GM23248 (cell line): ENCODE data around the gene LRP5. TPM values are rescaled to one million over a fixed set of nuclear protein-coding genes. Genes with fewer than 3 reads are reported as not detected.
"Not testable (repeated sequence)": the region's sequence is repeated elsewhere in the genome, so short reads cannot be mapped to it uniquely, and the experiment has no call there.

Source experiments
- DNase-seq: peaks from one replicate; pipeline ENCODE4 v3.0.0-alpha.2; 2015
- H2AFZ ChIP-seq: fragments of 200-600 bp; sonication (generic); 2 replicates; pipeline ENCODE4 v1.6.1; 2016; ENCODE audit warnings: antibody characterized with exemption
- H3F3A ChIP-seq: fragments of 200-600 bp; sonication (generic); 2 replicates; pipeline ENCODE4 v1.6.1; 2016; ENCODE audit warnings: mild to moderate bottlenecking, antibody characterized with exemption, mixed run types; ENCODE audit not compliant: insufficient read depth
- H3K27ac ChIP-seq: fragments of 200-600 bp; sonication (generic); 2 replicates; pipeline ENCODE4 v1.5.1; 2016; ENCODE audit warnings: mild to moderate bottlenecking
- H3K27me3 ChIP-seq: fragments of 200-600 bp; sonication (generic); replicated peaks from 2 replicates; pipeline ENCODE4 v1.6.1; 2016; ENCODE audit warnings: mild to moderate bottlenecking; ENCODE audit not compliant: insufficient read depth
- H3K36me3 ChIP-seq: fragments of 200-600 bp; sonication (generic); 2 replicates; pipeline ENCODE4 v1.6.1; 2016; ENCODE audit warnings: low read depth, mild to moderate bottlenecking
- H3K4me1 ChIP-seq: fragments of 200-600 bp; sonication (generic); 2 replicates; pipeline ENCODE4 v1.6.1; 2016; ENCODE audit warnings: mild to moderate bottlenecking; ENCODE audit not compliant: insufficient read depth
- H3K4me2 ChIP-seq: fragments of 200-600 bp; sonication (generic); one replicate; pipeline ENCODE4 v1.6.1; 2016; ENCODE audit warnings: mild to moderate bottlenecking; ENCODE audit not compliant: unreplicated experiment
- H3K4me3 ChIP-seq: fragments of 200-600 bp; sonication (generic); 2 replicates; pipeline ENCODE4 v1.5.1; 2016; ENCODE audit warnings: mild to moderate bottlenecking
- H3K79me2 ChIP-seq: fragments of 200-600 bp; sonication (generic); 2 replicates; pipeline ENCODE4 v1.6.1; 2016; ENCODE audit warnings: mild to moderate bottlenecking; ENCODE audit not compliant: insufficient read depth
- H3K9ac ChIP-seq: fragments of 200-600 bp; sonication (generic); 2 replicates; pipeline ENCODE4 v1.6.1; 2016; ENCODE audit warnings: mild to moderate bottlenecking
- H3K9me2 ChIP-seq: fragments of 200-600 bp; sonication (generic); 2 replicates; pipeline ENCODE4 v1.6.1; 2016; ENCODE audit warnings: mixed run types, mild to moderate bottlenecking, moderate library complexity; ENCODE audit not compliant: insufficient read depth
- H3K9me3 ChIP-seq: fragments of 200-600 bp; sonication (generic); one replicate; pipeline ENCODE4 v1.6.1; 2017; ENCODE audit warnings: low read depth
- H4K20me1 ChIP-seq: fragments of 200-600 bp; sonication (generic); 2 replicates; pipeline ENCODE4 v1.6.0; 2016; ENCODE audit not compliant: insufficient read depth
- EZH2 ChIP-seq: fragments of 200-600 bp; sonication (generic); IDR thresholded peaks from 2 replicates; pipeline ENCODE4 v1.6.1; 2018; ENCODE audit warnings: antibody characterized with exemption, mild to moderate bottlenecking; ENCODE audit not compliant: insufficient read depth, poor library complexity, severe bottlenecking
- EZH2phosphoT487 ChIP-seq: fragments of 200-600 bp; sonication (generic); IDR thresholded peaks from 2 replicates; pipeline ENCODE4 v1.6.1; 2018; ENCODE audit warnings: antibody characterized with exemption, moderate library complexity, mild to moderate bottlenecking, low read depth; ENCODE audit not compliant: insufficient read depth
- WGBS, 2 experiments: methylation state at CpG; one replicate each; pipeline ENCODE4 v1.1.6; 2015 to 2017; ENCODE audit warnings: low lambda C conversion rate in 2 of 2, low coverage in 1 of 2; ENCODE audit errors: missing lambda C conversion rate in 2 of 2; 5-methylcytosine and 5-hydroxymethylcytosine counted together
- in situ Hi-C: fragments of 300-500 bp; cut with MboI; formaldehyde crosslinking; loops from 2 replicates; pipeline ENCODE4 v1.15.0; 2020
- polyA plus RNA-seq: library from polyadenylated mRNA; unstranded; fragments of >200 nt; fragmentation: Nextera tagmentation; extraction: Ambion mirVana; gene quantifications from 2 replicates; pipeline ENCODE4 v1.2.1, GENCODE V29; 2016
- total RNA-seq: library from RNA; depleted of rRNA; stranded (reverse); fragments of >200 nt; shearing (Covaris generic); gene quantifications from 2 replicates; pipeline ENCODE4 v1.2.3, GENCODE V29; 2014

LRP5 gene
- total and polyA plus RNA-seq, 2 experiments from 2014 or later, result 3.0 TPM

DNA sequence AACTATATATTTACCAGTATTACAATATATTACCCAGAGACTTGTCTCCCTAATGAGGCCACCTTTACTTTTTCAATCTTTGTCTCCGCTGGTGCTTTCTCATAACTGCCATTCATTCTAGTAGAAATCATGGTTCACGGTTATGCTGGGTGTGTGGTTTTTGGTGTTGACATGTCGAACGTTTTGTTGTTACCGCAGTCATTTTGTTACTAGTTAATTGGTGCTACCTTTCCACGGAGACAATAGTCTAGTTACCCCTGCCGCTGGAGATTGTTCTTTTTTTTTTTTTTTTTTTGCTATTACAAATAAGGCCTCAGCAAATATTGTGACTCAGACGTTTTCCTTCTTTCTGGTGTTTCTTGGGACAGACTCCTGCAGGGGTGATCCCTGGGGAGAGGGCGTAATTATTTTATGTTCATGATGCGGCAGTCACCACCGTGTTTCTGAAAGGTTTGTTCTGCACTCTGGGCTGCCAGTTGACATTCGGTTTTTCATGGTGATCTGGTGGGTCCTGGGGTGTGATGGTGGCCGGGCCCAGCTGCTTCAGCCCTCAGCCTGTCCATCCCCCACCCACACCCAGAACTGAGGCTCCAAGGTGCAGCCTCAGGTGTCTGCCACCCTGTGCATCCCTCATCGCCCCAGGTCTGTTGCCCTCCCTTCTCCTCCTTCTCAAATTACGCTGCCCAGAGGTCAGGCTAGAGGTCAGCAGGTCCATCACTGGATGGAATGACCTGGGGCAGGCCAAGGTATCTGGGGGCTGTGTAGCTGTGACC lies 28.6 kb downstream of the LRP5 start:
- 80 to 87% methylated on average over 15 of the region's 15 CpGs for WGBS, 2 experiments
- no peaks in the 10 kb centered on the region for H3K36me3 ChIP-seq
- H3K9me2 ChIP-seq, result no peaks in the 10 kb centered on the region
- H3K27me3 ChIP-seq, result no peaks in the 10 kb centered on the region
- in situ Hi-C loops, result no loop called here
- H3K79me2 ChIP-seq, result no peaks in the 10 kb centered on the region
- DNase-seq, result no peak
- peaks cover 25% of the 10 kb centered on the region for H3F3A ChIP-seq
- TF ChIP-seq EZH2phosphoT487 (no peak), EZH2 (no peak)
- H3K4me2 ChIP-seq, result no peak overlapping the region
- H3K9me3 ChIP-seq, result no peaks in the 10 kb centered on the region
- H3K4me1 ChIP-seq, result peaks cover 17% of the 10 kb centered on the region
- no peak overlapping the region for H3K27ac ChIP-seq
- H4K20me1 ChIP-seq, result no peaks in the 10 kb centered on the region
- H2AFZ ChIP-seq, result no peak overlapping the region
- no peak overlapping the region for H3K4me3 ChIP-seq
- H3K9ac ChIP-seq, result no peak overlapping the region

DNA sequence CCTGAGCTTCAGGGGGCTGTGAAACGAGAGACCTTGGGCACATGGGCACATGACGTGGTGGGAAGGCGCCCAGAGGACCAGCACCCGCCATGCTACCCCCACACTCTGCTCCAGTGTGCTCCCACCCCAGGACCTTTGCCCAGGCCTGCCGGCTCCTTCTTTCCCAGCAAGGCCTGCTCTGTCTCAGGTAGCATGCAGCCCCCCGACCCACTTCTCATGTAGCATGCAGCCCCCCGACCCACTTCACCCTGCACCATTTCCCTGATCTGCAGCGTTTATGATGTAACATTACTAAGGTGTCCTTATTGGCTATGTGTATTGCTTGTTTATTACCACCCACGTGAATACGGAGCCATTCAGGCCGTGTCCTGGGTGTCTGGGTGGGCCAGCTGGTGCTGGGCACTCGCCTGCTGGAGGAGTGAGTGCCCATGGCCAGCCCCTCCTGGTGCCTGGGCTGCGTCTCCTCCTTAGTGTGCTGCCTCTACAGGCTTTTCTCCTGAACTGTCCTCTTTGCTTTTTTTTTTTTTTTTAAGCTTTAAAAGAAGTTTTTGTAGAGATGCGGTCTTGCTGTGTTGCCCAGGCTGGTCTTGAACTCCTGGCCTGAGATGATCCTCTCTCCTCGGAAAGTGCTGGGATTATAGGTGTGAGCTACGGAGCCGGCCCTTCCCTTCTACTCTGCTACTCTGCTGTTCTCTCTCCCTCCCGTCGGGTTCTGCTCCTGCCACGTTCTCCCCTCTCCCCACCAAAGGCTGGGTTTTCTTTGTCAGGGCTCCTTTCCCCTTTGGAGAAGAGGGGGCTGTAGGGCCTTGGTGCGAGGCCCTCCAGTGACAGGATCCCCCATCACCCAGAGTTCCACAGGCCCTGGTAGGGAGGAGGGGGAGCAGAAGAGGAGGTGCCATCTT lies 29.4 kb downstream of the LRP5 start:
- Histone ChIP-seq H3K27me3 (no peaks in the 10 kb centered on the region), H3K4me1 (peaks cover 17% of the 10 kb centered on the region), H3K9me3 (no peaks in the 10 kb centered on the region), H3K36me3 (no peaks in the 10 kb centered on the region), H3K4me3 (no peak overlapping the region), H3K9ac (no peak overlapping the region), H4K20me1 (no peaks in the 10 kb centered on the region), H3K79me2 (no peaks in the 10 kb centered on the region), H3K4me2 (no peak overlapping the region), H3K27ac (no peak overlapping the region), H3F3A (peaks cover 25% of the 10 kb centered on the region), H3K9me2 (no peaks in the 10 kb centered on the region), H2AFZ (no peak overlapping the region)
- TF ChIP-seq EZH2 (no peak), EZH2phosphoT487 (no peak)
- WGBS, 2 experiments, result 62% methylated on average over 17 to 21 of the region's 21 CpGs
- no peak for DNase-seq
- in situ Hi-C loops, result no loop called here

- Histone ChIP-seq H3K9me2 (no peaks in the 10 kb centered on the region), H3K4me2 (no peak overlapping the region), H3K36me3 (no peaks in the 10 kb centered on the region), H3K79me2 (no peaks in the 10 kb centered on the region), H3K27ac (no peak overlapping the region), H3K27me3 (no peaks in the 10 kb centered on the region), H3K4me3 (no peak overlapping the region), H2AFZ (no peak overlapping the region), H3K4me1 (peaks cover 16% of the 10 kb centered on the region), H4K20me1 (no peaks in the 10 kb centered on the region), H3F3A (peaks cover 24% of the 10 kb centered on the region), H3K9me3 (no peaks in the 10 kb centered on the region), H3K9ac (no peak overlapping the region)
- TF ChIP-seq EZH2phosphoT487 (no peak), EZH2 (no peak)
- in situ Hi-C loops, result no loop called here
- DNase-seq, result no peak
- 75 to 76% methylated on average over 13 of the region's 13 CpGs for WGBS, 2 experiments
These were observed 30.2 kb downstream of the LRP5 start for GRCh38 chr11:68342459-68343158.

DNA sequence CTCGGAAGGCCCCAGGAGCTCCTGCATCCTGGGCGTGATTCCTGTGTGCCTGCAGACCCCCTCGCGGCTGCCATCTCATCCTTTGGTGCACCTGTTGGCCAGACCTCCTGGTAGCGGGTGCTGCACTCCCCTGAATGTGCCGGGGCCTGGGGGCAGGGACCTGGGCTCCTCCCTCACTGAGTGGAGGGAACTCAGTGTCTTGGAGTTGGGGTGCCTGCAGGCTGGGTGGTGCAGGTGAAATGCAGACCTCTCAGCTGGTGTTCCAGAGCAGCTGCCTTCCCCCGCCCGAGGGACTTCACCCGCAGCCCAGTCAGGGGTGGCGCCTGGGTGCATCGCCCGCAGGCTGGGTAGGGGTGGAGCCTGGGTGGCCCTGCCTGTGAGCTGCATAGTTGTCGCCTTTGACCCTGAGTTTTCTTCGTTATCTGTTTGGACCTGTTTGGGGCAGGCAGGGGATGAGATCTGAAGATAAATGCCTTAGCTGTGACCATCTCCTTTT lies 31.4 kb downstream of the LRP5 start:
- Histone ChIP-seq H3K4me3 (no peak overlapping the region), H3K27me3 (no peaks in the 10 kb centered on the region), H3F3A (peaks cover 12% of the 10 kb centered on the region), H4K20me1 (no peaks in the 10 kb centered on the region), H2AFZ (no peak overlapping the region), H3K9ac (no peak overlapping the region), H3K27ac (no peak overlapping the region), H3K36me3 (no peaks in the 10 kb centered on the region), H3K9me2 (no peaks in the 10 kb centered on the region), H3K4me2 (no peak overlapping the region), H3K9me3 (no peaks in the 10 kb centered on the region), H3K79me2 (no peaks in the 10 kb centered on the region), H3K4me1 (0 out of 2 replicates have a peak, but pooled peaks cover 4% of the 10 kb centered on the region)
- TF ChIP-seq EZH2phosphoT487 (no peak), EZH2 (no peak)
- no peak for DNase-seq
- 85 to 86% methylated on average over 14 of the region's 14 CpGs for WGBS, 2 experiments
- in situ Hi-C loops, result no loop called here

DNA sequence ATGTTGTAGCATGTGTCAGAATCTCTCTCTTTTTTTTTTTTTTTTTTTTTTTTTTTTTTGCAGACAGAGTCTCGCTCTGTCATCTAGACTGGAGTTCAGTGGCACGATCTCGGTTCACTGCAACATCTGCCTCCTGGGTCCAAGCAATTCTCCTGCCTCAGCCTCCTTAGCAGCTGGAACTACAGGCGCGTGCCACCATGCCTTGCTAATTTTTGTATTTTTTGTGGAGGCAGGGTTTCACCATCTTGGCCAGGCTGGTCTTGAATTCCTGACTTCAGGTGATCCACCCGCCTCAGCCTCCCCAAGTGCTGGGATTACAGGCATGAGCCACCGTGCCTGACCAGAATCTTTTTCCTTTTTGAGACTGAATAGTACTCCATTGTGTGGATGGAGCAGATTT lies 32.4 kb downstream of the LRP5 start:
- H3K36me3 ChIP-seq, DNase-seq, H3K4me3 ChIP-seq, H3K9me3 ChIP-seq, H2AFZ ChIP-seq, H3K9me2 ChIP-seq, H3K4me1 ChIP-seq, H3K4me2 ChIP-seq, H3K79me2 ChIP-seq, H3K27me3 ChIP-seq, H4K20me1 ChIP-seq, in situ Hi-C loops, H3K9ac ChIP-seq, H3F3A ChIP-seq, H3K27ac ChIP-seq: not testable (repeated sequence)
- WGBS, 2 experiments, result 88 to 90% methylated on average over 7 of the region's 7 CpGs
